Keratinocyte (primary cell): Measurements from ENCODE around the gene ZNF385A.

Source experiments
- EZH2 ChIP-seq: IDR thresholded peaks from one replicate; pipeline ENCODE4 v1.6.1; 2012; ENCODE audit warnings: inconsistent platforms, mild to moderate bottlenecking, low read length, moderate library complexity
- TF ChIP-seq, protein P1 (sequence below), 3 experiments: IDR thresholded peaks in 1 of 3; conservative IDR thresholded peaks in 1 of 3; optimal IDR thresholded peaks in 1 of 3; 2 replicates in 2 of 3; 3 replicates in 1 of 3; pipeline versions ENCODE3 to v1.5.1; 2011; ENCODE audit warnings: low read length in 3 of 3, mild to moderate bottlenecking in 3 of 3, moderate library complexity in 2 of 3, control low read depth in 1 of 3, inconsistent platforms in 1 of 3; ENCODE audit not compliant: insufficient read depth in 2 of 3; ENCODE audit errors: extremely low read depth in 1 of 3

GRCh38 chr12:54417712-54418440, 33.3 kb upstream of the ZNF385A start:
- TF ChIP-seq, protein P1, sequence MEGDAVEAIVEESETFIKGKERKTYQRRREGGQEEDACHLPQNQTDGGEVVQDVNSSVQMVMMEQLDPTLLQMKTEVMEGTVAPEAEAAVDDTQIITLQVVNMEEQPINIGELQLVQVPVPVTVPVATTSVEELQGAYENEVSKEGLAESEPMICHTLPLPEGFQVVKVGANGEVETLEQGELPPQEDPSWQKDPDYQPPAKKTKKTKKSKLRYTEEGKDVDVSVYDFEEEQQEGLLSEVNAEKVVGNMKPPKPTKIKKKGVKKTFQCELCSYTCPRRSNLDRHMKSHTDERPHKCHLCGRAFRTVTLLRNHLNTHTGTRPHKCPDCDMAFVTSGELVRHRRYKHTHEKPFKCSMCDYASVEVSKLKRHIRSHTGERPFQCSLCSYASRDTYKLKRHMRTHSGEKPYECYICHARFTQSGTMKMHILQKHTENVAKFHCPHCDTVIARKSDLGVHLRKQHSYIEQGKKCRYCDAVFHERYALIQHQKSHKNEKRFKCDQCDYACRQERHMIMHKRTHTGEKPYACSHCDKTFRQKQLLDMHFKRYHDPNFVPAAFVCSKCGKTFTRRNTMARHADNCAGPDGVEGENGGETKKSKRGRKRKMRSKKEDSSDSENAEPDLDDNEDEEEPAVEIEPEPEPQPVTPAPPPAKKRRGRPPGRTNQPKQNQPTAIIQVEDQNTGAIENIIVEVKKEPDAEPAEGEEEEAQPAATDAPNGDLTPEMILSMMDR (optimal IDR thresholded peaks at IDR 0.05 in 1 of 3, IDR thresholded peaks at IDR 0.05 in 1 of 3, conservative IDR thresholded peaks at IDR 0.05 in 1 of 3; ENCODE audit: extremely low read depth in 1 of 3, insufficient read depth in 2 of 3, low read length in 3 of 3), result no peak
- no peak for TF ChIP-seq EZH2
